ENCODE results near the gene USP33. TPM values are rescaled to one million over a fixed set of nuclear protein-coding genes. Genes with fewer than 3 reads are reported as not detected.
A peak's percentile ranks its signal among the peaks of the same experiment; 100 is the strongest.

The USP33 gene
- total RNA-seq, 1 experiment from 2014 or later = 61.6 TPM

- TF ChIP-seq ARID4B (CRISPR knock-in tag; IDR thresholded peaks at IDR 0.05; ENCODE audit: borderline replicate concordance) = peak; percentile 81; the same call in 1 of the 2 replicates
- peak; percentile 44; the same call in 1 of the 2 replicates for TF ChIP-seq SP1 (CRISPR knock-in tag; conservative IDR thresholded peaks at IDR 0.05)
- peak; percentile 26; the same call in 1 of the 2 replicates for TF ChIP-seq FOXP4 (CRISPR knock-in tag; IDR thresholded peaks at IDR 0.05)
- no peak for TF ChIP-seq ZNF512 (CRISPR knock-in tag; IDR thresholded peaks at IDR 0.05; ENCODE audit: borderline replicate concordance)
- no peak for TF ChIP-seq HMGXB4 (CRISPR knock-in tag; IDR thresholded peaks at IDR 0.05)
- peak; percentile 96 for TF ChIP-seq NR2C2 (CRISPR knock-in tag; IDR thresholded peaks at IDR 0.05)
Observed at GRCh38 chr1:77779529-77780281, 20.1 kb upstream of the USP33 start, which contains the start of gene MIGA1 (continued).

GRCh38 chr1:77776007-77776700 lies 16.5 kb upstream of the USP33 start:
- H3K36me3 Mint-ChIP-seq = no peaks in the 10 kb centered on the region
- H3K27me3 Mint-ChIP-seq (ENCODE audit: low read depth) = no peaks in the 10 kb centered on the region
- no peak overlapping the region for H3K4me3 Mint-ChIP-seq
- POLR2A ChIA-PET = no interaction called here
- TF ChIP-seq ZBTB21 (CRISPR knock-in tag; IDR thresholded peaks at IDR 0.05; ENCODE audit: borderline replicate concordance) = no peak
- CTCF ChIA-PET = interaction anchor here (0.6 kb wide), 1 partner anchor 124 kb away, joined by 5 read pairs; no protein-coding TSS in a partner anchor
- H3K27ac Mint-ChIP-seq = no peak overlapping the region
- DNase-seq (ENCODE audit: low spot score) (no peak), ATAC-seq (no peak)
- peaks cover 13% of the 10 kb centered on the region for H3K4me1 Mint-ChIP-seq
- no peaks in the 10 kb centered on the region; the same call in 1 of the 2 replicates for H3K9me3 Mint-ChIP-seq

GRCh38 chr1:77768006-77768405 lies 8.4 kb upstream of the USP33 start:
- TF ChIP-seq STAT6 (CRISPR knock-in tag; conservative IDR thresholded peaks at IDR 0.05; ENCODE audit: low read depth) (no peak), PRRX2 (CRISPR knock-in tag; IDR thresholded peaks at IDR 0.05) (no peak), AFF4 (CRISPR knock-in tag; IDR thresholded peaks at IDR 0.05; ENCODE audit: borderline replicate concordance) (no peak)
- Mint-ChIP-seq H3K4me1 (no peaks in the 10 kb centered on the region), H3K27me3 (ENCODE audit: low read depth) (no peaks in the 10 kb centered on the region), H3K9me3 (no peaks in the 10 kb centered on the region), H3K36me3 (no peaks in the 10 kb centered on the region), H3K4me3 (no peak overlapping the region), H3K27ac (no peak overlapping the region)
- POLR2A ChIA-PET = no interaction called here
- no peak for ATAC-seq
- CTCF ChIA-PET = interaction anchor here (0.6 kb wide), 1 partner anchor 1953 kb away, joined by 4 read pairs; no protein-coding TSS in a partner anchor
- DNase-seq (ENCODE audit: low spot score) = no peak

All from WTC11 (cell line).